IMR-90 (cell line): ENCODE results near the gene GLP2R. TPM values are rescaled to one million over a fixed set of nuclear protein-coding genes. Genes with fewer than 3 reads are reported as not detected.

Experiments used
- ATAC-seq: fragments of 200-7000 bp; cut with Tn5 transposase; 2 replicates; pipeline ENCODE4 v1.9.1; 2020; ENCODE audit warnings: low read depth, mild to moderate bottlenecking, moderate library complexity
- BruUV-seq: library from RNA; stranded (reverse); fragments of 400-500 nt; replicated peaks from 2 replicates; lab custom pipeline; 2021; lab: Mats Ljungman, UMichigan
- CTCF ChIA-PET: fragments of 300-600 bp; formaldehyde crosslinking; extraction: SDS; loops from one replicate; lab custom pipeline; 2021; ENCODE audit warnings: antibody characterized with exemption; lab: Yijun Ruan, JAX
- POLR2A ChIA-PET: fragments of 300-600 bp; sonication (Branson Sonifier 250); formaldehyde crosslinking; loops from one replicate; lab custom pipeline; 2022; ENCODE audit warnings: antibody characterized with exemption; ENCODE audit not compliant: unreplicated experiment; lab: Charles Lee
- DNase-seq: peaks from one replicate; pipeline ENCODE4 v3.0.0; 2013
- H2AFZ ChIP-seq: replicated peaks from 2 replicates; pipeline ENCODE3; 2013; ENCODE audit warnings: low read length, mild to moderate bottlenecking; ENCODE audit not compliant: poor library complexity
- H2AK5ac ChIP-seq: 2 replicates; pipeline ENCODE4 v1.6.1; 2013; ENCODE audit warnings: low read depth, low read length, inconsistent platforms
- H2AK9ac ChIP-seq: replicated peaks from 2 replicates; pipeline ENCODE3; 2013; ENCODE audit warnings: mild to moderate bottlenecking, low read depth, low read length, moderate library complexity; ENCODE audit not compliant: poor library complexity
- H2BK120ac ChIP-seq: 2 replicates; pipeline ENCODE4 v1.6.1; 2013; ENCODE audit warnings: low read depth, low read length, inconsistent platforms
- H2BK15ac ChIP-seq: 3 replicates; pipeline ENCODE4 v1.6.1; 2013; ENCODE audit warnings: low read depth, low read length, inconsistent platforms
- H2BK20ac ChIP-seq: 2 replicates; pipeline ENCODE4 v1.6.1; 2013; ENCODE audit warnings: low read depth, mild to moderate bottlenecking, inconsistent platforms, low read length, moderate library complexity
- H2BK5ac ChIP-seq: 2 replicates; pipeline ENCODE4 v1.6.1; 2013; ENCODE audit warnings: mild to moderate bottlenecking, low read depth, low read length, inconsistent platforms; ENCODE audit not compliant: poor library complexity, severe bottlenecking
- H3K14ac ChIP-seq: replicated peaks from 2 replicates; pipeline ENCODE4 v1.6.1; 2013; ENCODE audit warnings: low read depth, low read length, inconsistent platforms
- H3K18ac ChIP-seq: 2 replicates; pipeline ENCODE4 v1.6.1; 2013; ENCODE audit warnings: low read depth, low read length, control low read depth
- H3K23ac ChIP-seq: 2 replicates; pipeline ENCODE4 v1.6.1; 2013; ENCODE audit warnings: low read depth, low read length, inconsistent platforms
- H3K27ac ChIP-seq: 2 replicates; pipeline ENCODE4 v1.5.1; 2013; ENCODE audit warnings: mild to moderate bottlenecking, control low read depth, low read length; ENCODE audit not compliant: insufficient read depth
- H3K27me3 ChIP-seq: 2 replicates; pipeline ENCODE4 v1.6.1; 2013; ENCODE audit warnings: low read length; ENCODE audit not compliant: control insufficient read depth, insufficient read depth
- H3K36me3 ChIP-seq: 2 replicates; pipeline ENCODE4 v1.6.1; 2013; ENCODE audit warnings: low read length, mixed read lengths; ENCODE audit not compliant: control insufficient read depth, insufficient read depth
- H3K4ac ChIP-seq: 2 replicates; pipeline ENCODE4 v1.6.1; 2013; ENCODE audit warnings: low read depth, low read length, inconsistent platforms
- H3K4me1 ChIP-seq: 2 replicates; pipeline ENCODE4 v1.6.1; 2013; ENCODE audit warnings: low read length, mixed read lengths; ENCODE audit not compliant: control insufficient read depth, insufficient read depth
- H3K4me2 ChIP-seq: 2 replicates; pipeline ENCODE4 v1.6.1; 2013; ENCODE audit warnings: low read depth, mild to moderate bottlenecking, control low read depth, low read length, moderate library complexity
- H3K4me3 ChIP-seq: 2 replicates; pipeline ENCODE4 v1.5.1; 2013; ENCODE audit warnings: low read depth, mild to moderate bottlenecking, control low read depth, low read length, moderate library complexity; ENCODE audit not compliant: insufficient read depth
- H3K56ac ChIP-seq: 2 replicates; pipeline ENCODE4 v1.6.1; 2013; ENCODE audit warnings: low read length, inconsistent platforms; ENCODE audit not compliant: insufficient read depth; ENCODE audit errors: extremely low read depth
- H3K79me1 ChIP-seq, 2 experiments: 2 replicates each; pipeline ENCODE4 v1.6.1; 2013; ENCODE audit warnings: low read length in 2 of 2, inconsistent platforms in 1 of 2, low read depth in 1 of 2
- H3K9ac ChIP-seq: 2 replicates; pipeline ENCODE4 v1.6.1; 2013; ENCODE audit warnings: low read depth, low read length, control low read depth
- H3K9me1 ChIP-seq: 2 replicates; pipeline ENCODE4 v1.6.1; 2013; ENCODE audit warnings: low read length, inconsistent platforms; ENCODE audit not compliant: insufficient read depth
- H3K9me3 ChIP-seq: 2 replicates; pipeline ENCODE4 v1.6.1; 2013; ENCODE audit warnings: low read length; ENCODE audit not compliant: control insufficient read depth, insufficient read depth
- H4K20me1 ChIP-seq: 2 replicates; pipeline ENCODE4 v1.6.1; 2013; ENCODE audit warnings: low read length, inconsistent platforms; ENCODE audit not compliant: insufficient read depth
- H4K5ac ChIP-seq: 2 replicates; pipeline ENCODE4 v1.6.1; 2013; ENCODE audit warnings: mild to moderate bottlenecking, low read depth, low read length, control low read depth
- H4K8ac ChIP-seq, 2 experiments: 2 replicates each; pipeline ENCODE4 v1.6.1; 2013; ENCODE audit warnings: low read depth in 2 of 2, low read length in 2 of 2, control low read depth in 1 of 2, inconsistent platforms in 1 of 2
- H4K91ac ChIP-seq: 2 replicates; pipeline ENCODE4 v1.6.1; 2013; ENCODE audit warnings: low read depth, low read length, inconsistent platforms; ENCODE audit not compliant: insufficient read depth
- MXI1 ChIP-seq: IDR thresholded peaks from 2 replicates; pipeline ENCODE4 v1.6.1; 2012; ENCODE audit warnings: low read depth, mild to moderate bottlenecking, low read length, moderate library complexity, borderline replicate concordance
- RFX5 ChIP-seq: IDR thresholded peaks from 2 replicates; pipeline ENCODE4 v1.8.0; 2012; ENCODE audit warnings: low read depth, mild to moderate bottlenecking, low read length, moderate library complexity
- WGBS, 2 experiments: methylation state at CpG; one replicate each; pipeline versions ENCODE4 v1.1.5 to v1.1.7; 2013; ENCODE audit warnings: missing lambda C conversion rate in 2 of 2; ENCODE audit not compliant: insufficient read length in 1 of 2; ENCODE audit errors: extremely low coverage in 2 of 2; 5-methylcytosine and 5-hydroxymethylcytosine counted together
- dilution Hi-C: fragments of 300-500 bp; cut with HindIII; formaldehyde crosslinking; loops from one replicate; pipeline ENCODE4 v1.14.3; 2018; ENCODE audit warnings: low sequenced_read_pairs; ENCODE audit not compliant: unreplicated experiment
- in situ Hi-C: fragments of 300-500 bp; cut with MboI; formaldehyde crosslinking; loops from 3 replicates; pipeline ENCODE4 v1.14.3; 2019; ENCODE audit warnings: low sequenced_read_pairs, inconsistent platforms, mixed read lengths
- intact Hi-C: fragments of 100-400 bp; cut with micrococcal nuclease; formaldehyde crosslinking; loops from 2 replicates; pipeline ENCODE4 v1.10.0; 2022
- polyA plus RNA-seq, 3 experiments: library from polyadenylated mRNA; depleted of rRNA; stranded (reverse); fragments of >200 nt; gene quantifications; 2 replicates each; pipeline ENCODE4 v1.2.3, GENCODE V29; 2012; ENCODE audit warnings: low replicate concordance in 1 of 3
- total RNA-seq: library from RNA; depleted of rRNA; stranded (reverse); fragments of >200 nt; gene quantifications from 2 replicates; pipeline ENCODE4 v1.2.3, GENCODE V29; 2012

The GLP2R gene
- total and polyA plus RNA-seq, 2 of the 4 experiments (the other 2 are of a cell fraction): 0.07 TPM; not detected in 1

- Histone ChIP-seq H2BK120ac (no peak overlapping the region), H3K9me1 (no peaks in the 10 kb centered on the region), H3K56ac (no peak overlapping the region), H3K14ac (no peak overlapping the region), H3K4me1 (no peaks in the 10 kb centered on the region), H3K9ac (no peak overlapping the region), H3K4me2 (no peak overlapping the region), H3K36me3 (no peaks in the 10 kb centered on the region), H3K27ac (no peak overlapping the region), H2AK5ac (no peak overlapping the region), H4K20me1 (no peaks in the 10 kb centered on the region), H3K9me3 (peaks cover 3% of the 10 kb centered on the region; the same call in 1 of the 2 replicates), H4K5ac (no peak overlapping the region), H2BK5ac (no peak overlapping the region), H3K79me1 (no peaks in the 10 kb centered on the region), H2AFZ (no peak overlapping the region), H3K4ac (no peak overlapping the region), H2BK20ac (no peak overlapping the region), H3K18ac (no peak overlapping the region), H3K27me3 (no peaks in the 10 kb centered on the region), H2AK9ac (no peak overlapping the region), H3K4me3 (no peak overlapping the region), H2BK15ac (no peak overlapping the region), H4K8ac (no peak overlapping the region), H4K91ac (no peak overlapping the region), H3K23ac (no peak overlapping the region)
- ChIA-PET POLR2A (no interaction called here), CTCF (interaction anchor here (0.6 kb wide), 3 partner anchors 518 to 902 kb away, joined by 3 read pairs; no protein-coding TSS in a partner anchor)
- in situ Hi-C loops: no loop called here
- DNase-seq (peak; percentile 23), ATAC-seq (0 out of 2 replicates have a peak, but pooled peaks have one; percentile 40)
- dilution Hi-C loops: no loop called here
- intact Hi-C loops: no loop called here
- no TSS peak for BruUV-seq
- TF ChIP-seq MXI1 (no peak), RFX5 (peak; percentile 96)
- 33% methylated on average over 3 of the region's 8 CpGs; no CpG with 5 or more reads in 1 of the 2 experiments for WGBS, 2 experiments
Measured at GRCh38 chr17:9817086-9817485, 8.6 kb upstream of the GLP2R start.
